H1 (cell line): ENCODE results near the gene RAB3C. TPM values are rescaled to one million over a fixed set of nuclear protein-coding genes. Genes with fewer than 3 reads are reported as not detected.

Source experiments
- CBX5 ChIP-seq: fragments of 300-800, 300-1000 bp; sonication (generic); IDR thresholded peaks from 2 replicates; pipeline ENCODE4 v1.7.1; 2016; ENCODE audit warnings: antibody characterized with exemption, low read length, low read depth
- CREB1 ChIP-seq: IDR thresholded peaks from 2 replicates; pipeline ENCODE4 v1.6.1; 2012; ENCODE audit warnings: inconsistent platforms
- GTF2F1 ChIP-seq: IDR thresholded peaks from 2 replicates; pipeline ENCODE4 v1.6.1; 2012; ENCODE audit warnings: low read depth, low read length, improper control_type of control experiment, borderline replicate concordance
- HDAC2 ChIP-seq, 2 experiments: fragments of 300-600 bp in 1 of 2; sonication (generic) in 1 of 2; IDR thresholded peaks; 2 replicates each; pipeline ENCODE4 v1.6.1; 2011 to 2012; ENCODE audit warnings: low read depth in 2 of 2, low read length in 2 of 2, mild to moderate bottlenecking in 2 of 2, moderate library complexity in 2 of 2, borderline replicate concordance in 1 of 2, inconsistent platforms in 1 of 2
- KDM4A ChIP-seq: IDR thresholded peaks from one replicate; pipeline ENCODE4 v1.7.1; 2012; ENCODE audit warnings: low read depth, mild to moderate bottlenecking, moderate library complexity, low read length, inconsistent platforms; ENCODE audit not compliant: severe bottlenecking
- MAX ChIP-seq: IDR thresholded peaks from 2 replicates; pipeline ENCODE4 v1.6.1; 2012; ENCODE audit warnings: inconsistent platforms
- PHF8 ChIP-seq: fragments of 200-600 bp; sonication (generic); conservative IDR thresholded peaks from 2 replicates; pipeline ENCODE4 v1.7.1; 2012; ENCODE audit warnings: low read depth, mild to moderate bottlenecking, inconsistent platforms, low read length, moderate library complexity
- RFX5 ChIP-seq: IDR thresholded peaks from 2 replicates; pipeline ENCODE4 v1.6.1; 2011; ENCODE audit warnings: low read depth, low read length, improper control_type of control experiment, borderline replicate concordance
- TEAD4 ChIP-seq: IDR thresholded peaks from 2 replicates; pipeline ENCODE4 v1.6.1; 2012; ENCODE audit warnings: low read depth, low read length, inconsistent platforms, mixed read lengths
- polyA plus RNA-seq, 7 experiments: library from polyadenylated mRNA; depleted of rRNA in 3 of 7; stranded (reverse) in 5 of 7; unstranded in 2 of 7; fragments of >200 nt in 5 of 7; fragments of 200-250 nt in 2 of 7; gene quantifications; 1 replicate in 5 of 7; 2 replicates in 1 of 7; 4 replicates in 1 of 7; pipeline versions ENCODE4 v1.2.1 to v1.2.3, GENCODE V29; 2011 to 2013; ENCODE audit warnings: missing spikeins in 2 of 7, mixed read lengths in 2 of 7
- total RNA-seq: library from RNA; stranded (reverse); fragmentation: NEBNext Ultra II Directional; extraction: Animal tissue kit (Norgen Biotek cat#: 25700); gene quantifications from 2 replicates; pipeline ENCODE4 v1.2.1, GENCODE V29; 2021
- TF ChIP-seq, protein P1 (sequence below): fragments of 300-600 bp; sonication (generic); IDR thresholded peaks from 2 replicates; pipeline ENCODE4 v1.7.1; 2012; ENCODE audit warnings: low read length, moderate library complexity, mild to moderate bottlenecking, inconsistent platforms; ENCODE audit not compliant: insufficient replicate concordance

Gene RAB3C
- total and polyA plus RNA-seq, 2 of the 8 experiments (the other 6 are each of a cell fraction or from before 2014, with no cell fraction given), result 14.7 to 18.3 TPM

DNA sequence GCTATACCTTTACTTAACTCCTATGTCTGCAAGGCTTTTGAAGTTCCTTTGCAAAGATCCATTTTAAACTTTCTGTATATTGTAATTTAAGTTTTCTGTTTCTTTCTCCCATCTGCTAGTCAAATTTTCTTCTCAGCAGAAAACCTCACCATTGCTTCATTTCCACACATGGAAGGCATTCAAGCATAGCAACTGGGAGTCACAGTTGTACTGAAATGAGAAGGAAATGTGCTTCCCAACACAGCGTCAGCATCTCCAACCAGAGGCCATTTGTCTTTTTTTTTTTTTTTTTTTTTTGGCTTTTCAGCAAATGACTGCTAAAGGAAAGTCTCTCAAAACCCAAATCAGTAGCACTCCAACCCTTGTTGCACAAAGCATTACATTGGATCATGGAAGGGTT lies 92.5 kb downstream of the RAB3C start (continued):
- TF ChIP-seq, protein P1, sequence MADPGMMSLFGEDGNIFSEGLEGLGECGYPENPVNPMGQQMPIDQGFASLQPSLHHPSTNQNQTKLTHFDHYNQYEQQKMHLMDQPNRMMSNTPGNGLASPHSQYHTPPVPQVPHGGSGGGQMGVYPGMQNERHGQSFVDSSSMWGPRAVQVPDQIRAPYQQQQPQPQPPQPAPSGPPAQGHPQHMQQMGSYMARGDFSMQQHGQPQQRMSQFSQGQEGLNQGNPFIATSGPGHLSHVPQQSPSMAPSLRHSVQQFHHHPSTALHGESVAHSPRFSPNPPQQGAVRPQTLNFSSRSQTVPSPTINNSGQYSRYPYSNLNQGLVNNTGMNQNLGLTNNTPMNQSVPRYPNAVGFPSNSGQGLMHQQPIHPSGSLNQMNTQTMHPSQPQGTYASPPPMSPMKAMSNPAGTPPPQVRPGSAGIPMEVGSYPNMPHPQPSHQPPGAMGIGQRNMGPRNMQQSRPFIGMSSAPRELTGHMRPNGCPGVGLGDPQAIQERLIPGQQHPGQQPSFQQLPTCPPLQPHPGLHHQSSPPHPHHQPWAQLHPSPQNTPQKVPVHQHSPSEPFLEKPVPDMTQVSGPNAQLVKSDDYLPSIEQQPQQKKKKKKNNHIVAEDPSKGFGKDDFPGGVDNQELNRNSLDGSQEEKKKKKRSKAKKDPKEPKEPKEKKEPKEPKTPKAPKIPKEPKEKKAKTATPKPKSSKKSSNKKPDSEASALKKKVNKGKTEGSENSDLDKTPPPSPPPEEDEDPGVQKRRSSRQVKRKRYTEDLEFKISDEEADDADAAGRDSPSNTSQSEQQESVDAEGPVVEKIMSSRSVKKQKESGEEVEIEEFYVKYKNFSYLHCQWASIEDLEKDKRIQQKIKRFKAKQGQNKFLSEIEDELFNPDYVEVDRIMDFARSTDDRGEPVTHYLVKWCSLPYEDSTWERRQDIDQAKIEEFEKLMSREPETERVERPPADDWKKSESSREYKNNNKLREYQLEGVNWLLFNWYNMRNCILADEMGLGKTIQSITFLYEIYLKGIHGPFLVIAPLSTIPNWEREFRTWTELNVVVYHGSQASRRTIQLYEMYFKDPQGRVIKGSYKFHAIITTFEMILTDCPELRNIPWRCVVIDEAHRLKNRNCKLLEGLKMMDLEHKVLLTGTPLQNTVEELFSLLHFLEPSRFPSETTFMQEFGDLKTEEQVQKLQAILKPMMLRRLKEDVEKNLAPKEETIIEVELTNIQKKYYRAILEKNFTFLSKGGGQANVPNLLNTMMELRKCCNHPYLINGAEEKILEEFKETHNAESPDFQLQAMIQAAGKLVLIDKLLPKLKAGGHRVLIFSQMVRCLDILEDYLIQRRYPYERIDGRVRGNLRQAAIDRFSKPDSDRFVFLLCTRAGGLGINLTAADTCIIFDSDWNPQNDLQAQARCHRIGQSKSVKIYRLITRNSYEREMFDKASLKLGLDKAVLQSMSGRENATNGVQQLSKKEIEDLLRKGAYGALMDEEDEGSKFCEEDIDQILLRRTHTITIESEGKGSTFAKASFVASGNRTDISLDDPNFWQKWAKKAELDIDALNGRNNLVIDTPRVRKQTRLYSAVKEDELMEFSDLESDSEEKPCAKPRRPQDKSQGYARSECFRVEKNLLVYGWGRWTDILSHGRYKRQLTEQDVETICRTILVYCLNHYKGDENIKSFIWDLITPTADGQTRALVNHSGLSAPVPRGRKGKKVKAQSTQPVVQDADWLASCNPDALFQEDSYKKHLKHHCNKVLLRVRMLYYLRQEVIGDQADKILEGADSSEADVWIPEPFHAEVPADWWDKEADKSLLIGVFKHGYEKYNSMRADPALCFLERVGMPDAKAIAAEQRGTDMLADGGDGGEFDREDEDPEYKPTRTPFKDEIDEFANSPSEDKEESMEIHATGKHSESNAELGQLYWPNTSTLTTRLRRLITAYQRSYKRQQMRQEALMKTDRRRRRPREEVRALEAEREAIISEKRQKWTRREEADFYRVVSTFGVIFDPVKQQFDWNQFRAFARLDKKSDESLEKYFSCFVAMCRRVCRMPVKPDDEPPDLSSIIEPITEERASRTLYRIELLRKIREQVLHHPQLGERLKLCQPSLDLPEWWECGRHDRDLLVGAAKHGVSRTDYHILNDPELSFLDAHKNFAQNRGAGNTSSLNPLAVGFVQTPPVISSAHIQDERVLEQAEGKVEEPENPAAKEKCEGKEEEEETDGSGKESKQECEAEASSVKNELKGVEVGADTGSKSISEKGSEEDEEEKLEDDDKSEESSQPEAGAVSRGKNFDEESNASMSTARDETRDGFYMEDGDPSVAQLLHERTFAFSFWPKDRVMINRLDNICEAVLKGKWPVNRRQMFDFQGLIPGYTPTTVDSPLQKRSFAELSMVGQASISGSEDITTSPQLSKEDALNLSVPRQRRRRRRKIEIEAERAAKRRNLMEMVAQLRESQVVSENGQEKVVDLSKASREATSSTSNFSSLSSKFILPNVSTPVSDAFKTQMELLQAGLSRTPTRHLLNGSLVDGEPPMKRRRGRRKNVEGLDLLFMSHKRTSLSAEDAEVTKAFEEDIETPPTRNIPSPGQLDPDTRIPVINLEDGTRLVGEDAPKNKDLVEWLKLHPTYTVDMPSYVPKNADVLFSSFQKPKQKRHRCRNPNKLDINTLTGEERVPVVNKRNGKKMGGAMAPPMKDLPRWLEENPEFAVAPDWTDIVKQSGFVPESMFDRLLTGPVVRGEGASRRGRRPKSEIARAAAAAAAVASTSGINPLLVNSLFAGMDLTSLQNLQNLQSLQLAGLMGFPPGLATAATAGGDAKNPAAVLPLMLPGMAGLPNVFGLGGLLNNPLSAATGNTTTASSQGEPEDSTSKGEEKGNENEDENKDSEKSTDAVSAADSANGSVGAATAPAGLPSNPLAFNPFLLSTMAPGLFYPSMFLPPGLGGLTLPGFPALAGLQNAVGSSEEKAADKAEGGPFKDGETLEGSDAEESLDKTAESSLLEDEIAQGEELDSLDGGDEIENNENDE, result no peak
- TF ChIP-seq TEAD4 (no peak), GTF2F1 (no peak), CBX5 (no peak), KDM4A (no peak), HDAC2 (IDR thresholded peaks at IDR 0.05; ENCODE audit: borderline replicate concordance in 1 of 2, low read depth in 2 of 2, low read length in 2 of 2) (no peak), MAX (no peak), RFX5 (no peak), PHF8 (no peak), CREB1 (no peak)
